Natural killer cell (primary cell): ENCODE data around the gene CRELD1. TPM values are rescaled to one million over a fixed set of nuclear protein-coding genes. Genes with fewer than 3 reads are reported as not detected.

ENCODE experiments used
- ATAC-seq, 3 donors: fragments of 150-1000 bp in 2 of 3; fragments of 200-7000 bp in 1 of 3; cut with Tn5 transposase; 1 replicate in 1 of 3; 2 replicates in 2 of 3; pipeline ENCODE4 v1.10.0; 2021; ENCODE audit warnings: mild to moderate bottlenecking in 2 of 3, moderate library complexity in 2 of 3
- DNase-seq, 2 donors: peaks; one replicate each; pipeline versions ENCODE4 v3.0.0 to v3.0.0-alpha.2; 2013 to 2021; ENCODE audit warnings: mixed read lengths in 1 of 2
- H3K27ac ChIP-seq: one replicate; pipeline ENCODE4 v1.5.1; 2013; ENCODE audit warnings: mild to moderate bottlenecking, low read length
- H3K27me3 ChIP-seq: one replicate; pipeline ENCODE4 v1.6.1; 2013; ENCODE audit warnings: low read length; ENCODE audit not compliant: control insufficient read depth, insufficient read depth
- H3K36me3 ChIP-seq: one replicate; pipeline ENCODE4 v1.6.1; 2013; ENCODE audit warnings: low read length; ENCODE audit not compliant: control insufficient read depth, insufficient read depth
- H3K4me1 ChIP-seq: one replicate; pipeline ENCODE4 v1.6.1; 2013; ENCODE audit warnings: low read length; ENCODE audit not compliant: control insufficient read depth, insufficient read depth
- H3K4me3 ChIP-seq: one replicate; pipeline ENCODE4 v1.5.1; 2013; ENCODE audit warnings: low read length
- H3K9me3 ChIP-seq: one replicate; pipeline ENCODE4 v1.6.1; 2013; ENCODE audit warnings: low read length; ENCODE audit not compliant: control insufficient read depth, insufficient read depth
- H3K27ac Mint-ChIP-seq, 2 donors: one replicate each; pipeline ENCODE4 v1.8.0; 2022; ENCODE audit warnings: mild to moderate bottlenecking in 2 of 2, mixed read lengths in 2 of 2, moderate library complexity in 1 of 2
- H3K27me3 Mint-ChIP-seq, 2 donors: one replicate each; pipeline ENCODE4 v1.8.0; 2022; ENCODE audit warnings: low read depth in 2 of 2, mixed read lengths in 2 of 2
- H3K36me3 Mint-ChIP-seq: one replicate; pipeline ENCODE4 v1.8.0; 2022; ENCODE audit warnings: mixed read lengths
- H3K4me1 Mint-ChIP-seq, 2 donors: one replicate each; pipeline ENCODE4 v1.8.0; 2022; ENCODE audit warnings: mixed read lengths in 2 of 2
- H3K4me3 Mint-ChIP-seq: one replicate; pipeline ENCODE4 v1.8.0; 2022; ENCODE audit warnings: mild to moderate bottlenecking, moderate library complexity, mixed read lengths
- H3K9me3 Mint-ChIP-seq, 2 donors: one replicate each; pipeline ENCODE4 v1.8.0; 2022; ENCODE audit warnings: mixed read lengths in 2 of 2
- CTCF ChIP-seq: fragments of 200-600 bp; IDR thresholded peaks from one replicate; pipeline ENCODE4 v1.8.0; 2022; ENCODE audit warnings: antibody characterized with exemption
- WGBS: methylation state at CpG from one replicate; pipeline ENCODE4 v1.1.7; 2013; ENCODE audit warnings: missing lambda C conversion rate; ENCODE audit not compliant: insufficient coverage; 5-methylcytosine and 5-hydroxymethylcytosine counted together
- intact Hi-C: fragments of 100-400 bp; cut with micrococcal nuclease; formaldehyde crosslinking; loops from one replicate; pipeline ENCODE4 v1.14.2; 2022
- total RNA-seq, 4 donors: library from RNA; stranded (reverse); fragments of 120-200 nt in 1 of 4; gene quantifications; one replicate each; pipeline versions ENCODE4 v1.2.3 to v1.2.4, GENCODE V29; 2013 to 2022

Gene CRELD1
- total RNA-seq, 3 donors from 2014 or later (not counting 1 experiment from before 2014, with no cell fraction given) = 29.1 to 35.6 (median 32.9) TPM

DNA sequence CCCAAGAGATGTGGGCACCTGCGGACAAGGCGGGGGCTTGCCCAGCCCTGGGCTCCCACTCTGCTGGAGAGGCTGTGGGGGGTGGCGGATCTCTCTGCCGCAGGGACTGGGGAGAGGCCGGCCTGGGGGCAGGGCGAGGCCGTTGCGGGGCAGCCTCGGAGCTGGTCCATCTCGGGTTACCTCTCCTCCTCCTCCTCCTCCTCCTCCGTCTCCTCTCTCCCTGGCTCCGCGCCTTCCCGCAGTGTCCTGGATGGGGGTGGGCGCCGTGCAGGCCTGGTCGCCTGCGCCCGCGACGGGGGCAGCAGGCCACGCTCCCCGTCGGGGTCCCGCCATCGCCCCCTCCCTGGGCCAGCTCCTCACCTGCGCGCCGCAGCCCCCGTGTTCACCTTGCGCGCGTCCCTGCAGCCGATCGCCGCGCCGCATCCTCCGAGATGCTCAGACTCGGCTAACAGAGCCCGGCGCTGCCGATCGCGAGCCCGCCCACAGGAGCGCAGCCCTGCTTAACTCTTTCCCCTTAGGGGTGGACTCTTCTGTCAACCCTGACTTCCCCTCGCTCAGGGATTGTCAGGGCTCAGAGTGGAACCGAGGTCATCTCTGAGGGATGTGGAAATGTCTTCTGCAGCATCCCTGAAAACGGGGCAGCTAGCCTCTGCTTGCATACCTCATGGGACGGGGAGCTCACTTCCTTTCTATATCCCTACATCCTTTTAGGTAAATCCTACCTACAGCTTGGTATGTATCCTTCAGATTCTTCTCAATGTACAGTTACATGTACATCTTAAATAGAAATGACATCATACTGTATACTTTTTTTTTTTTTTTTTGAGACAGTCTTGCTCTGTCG lies 18.6 kb downstream of the CRELD1 start, which contains the start of gene PRRT3:
Gene PRRT3, minus strand, starts transcription at position 447 of the 844 bp plus-strand sequence. CDS start 2,293 bp downstream, outside the sequence.
- no peaks in the 10 kb centered on the region for H3K9me3 ChIP-seq
- DNase-seq = peak; percentile 31 to 71
- peaks cover 14% of the 10 kb centered on the region for H3K4me1 ChIP-seq
- Mint-ChIP-seq H3K36me3 (no peaks in the 10 kb centered on the region), H3K27me3 (no peaks in the 10 kb centered on the region), H3K9me3 (no peaks in the 10 kb centered on the region), H3K27ac (peak within 1 kb of the TSS in 1 of 2 donors; percentile 74), H3K4me3 (peak within 1 kb of the TSS; percentile 92), H3K4me1 (peaks cover 17 to 19% of the 10 kb centered on the region in 2 donors)
- no peaks in the 10 kb centered on the region for H3K36me3 ChIP-seq
- TF ChIP-seq CTCF = no peak
- 3% methylated on average over 48 of the region's 52 CpGs for WGBS
- peak within 1 kb of the TSS; percentile 35 for H3K4me3 ChIP-seq
- intact Hi-C loops = no loop called here
- peak; percentile 79 to 93 (median 90) for ATAC-seq
- H3K27me3 ChIP-seq = no peaks in the 10 kb centered on the region
- H3K27ac ChIP-seq = no peak within 1 kb of the TSS

DNA sequence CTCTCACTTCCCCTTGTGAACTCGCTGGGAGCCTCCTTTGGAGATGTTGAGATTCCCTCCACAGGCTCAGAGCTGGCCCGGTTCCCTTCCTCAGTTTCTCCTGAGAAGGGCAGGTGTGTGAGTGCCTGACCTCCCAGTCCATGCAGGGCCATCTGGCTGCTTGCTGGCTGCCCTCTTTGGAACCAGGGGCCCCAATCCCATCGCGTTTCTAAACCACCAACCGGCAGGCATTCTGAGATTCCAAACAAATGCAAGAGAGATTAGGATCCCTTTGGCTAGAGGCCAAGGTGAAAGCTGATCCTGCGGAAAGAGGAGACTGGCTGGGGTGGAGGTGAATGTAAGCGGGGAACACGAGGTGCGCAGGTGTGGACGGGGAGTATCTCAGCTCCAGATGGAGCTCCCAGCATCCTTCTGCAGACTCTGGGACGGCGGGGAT lies 21.5 kb downstream of the CRELD1 start:
- TF ChIP-seq CTCF = no peak
- H3K36me3 Mint-ChIP-seq = no peaks in the 10 kb centered on the region
- no peaks in the 10 kb centered on the region for H3K9me3 ChIP-seq
- no peak for DNase-seq
- no peaks in the 10 kb centered on the region for H3K27me3 Mint-ChIP-seq
- no peak overlapping the region for H3K27ac ChIP-seq
- no peak for ATAC-seq
- no peak overlapping the region for H3K4me3 ChIP-seq
- intact Hi-C loops = no loop called here
- no peak overlapping the region for H3K27ac Mint-ChIP-seq
- 92% methylated on average over 12 of the region's 12 CpGs for WGBS
- no peaks in the 10 kb centered on the region for H3K36me3 ChIP-seq
- H3K9me3 Mint-ChIP-seq = no peaks in the 10 kb centered on the region
- H3K4me1 ChIP-seq = peaks cover 14% of the 10 kb centered on the region
- peaks cover 17 to 19% of the 10 kb centered on the region in 2 donors for H3K4me1 Mint-ChIP-seq
- H3K27me3 ChIP-seq = no peaks in the 10 kb centered on the region
- no peak overlapping the region for H3K4me3 Mint-ChIP-seq

DNA sequence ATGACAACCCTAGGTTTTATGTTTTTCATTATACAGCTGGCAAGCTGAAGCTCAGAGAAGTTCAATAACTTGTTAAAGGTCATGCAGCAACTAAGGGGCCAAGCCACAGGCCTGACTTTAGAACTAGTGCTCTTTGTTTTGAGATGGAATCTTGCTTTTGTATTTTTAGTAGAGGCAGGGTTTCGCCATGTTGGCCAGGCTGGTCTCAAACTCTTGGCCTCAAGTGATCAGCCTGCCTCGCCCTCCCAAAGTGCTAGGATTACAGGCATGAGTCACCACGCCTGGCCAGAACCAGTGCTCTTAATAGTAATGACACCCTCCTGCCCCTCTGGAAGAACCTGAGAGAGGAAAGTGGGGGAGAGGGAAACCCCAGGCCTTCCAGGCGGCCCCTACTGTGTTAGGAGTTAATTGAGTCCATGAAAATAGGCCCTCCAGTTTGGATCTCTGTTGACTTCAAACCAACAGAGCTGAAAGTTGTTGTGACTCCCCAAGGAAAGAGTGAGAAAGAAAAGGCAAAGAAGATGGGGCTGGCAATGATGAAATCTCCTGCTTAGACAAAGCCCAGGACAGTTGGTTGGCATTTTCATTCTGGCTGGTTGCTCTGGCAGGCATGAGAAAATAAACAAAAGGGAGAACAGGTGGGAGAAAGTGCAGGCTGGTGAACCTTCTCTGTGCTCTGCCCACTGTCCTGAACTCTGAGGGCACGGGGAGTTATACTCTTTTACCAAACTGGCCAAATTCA lies 22.1 kb downstream of the CRELD1 start:
- H3K4me1 ChIP-seq = peaks cover 14% of the 10 kb centered on the region
- no peaks in the 10 kb centered on the region for H3K36me3 ChIP-seq
- H3K27me3 ChIP-seq = no peaks in the 10 kb centered on the region
- Mint-ChIP-seq H3K9me3 (no peaks in the 10 kb centered on the region), H3K4me3 (no peak overlapping the region), H3K27ac (no peak overlapping the region), H3K27me3 (no peaks in the 10 kb centered on the region), H3K36me3 (no peaks in the 10 kb centered on the region), H3K4me1 (peaks cover 17 to 19% of the 10 kb centered on the region in 2 donors)
- intact Hi-C loops = no loop called here
- no peaks in the 10 kb centered on the region for H3K9me3 ChIP-seq
- ATAC-seq (no peak), DNase-seq (no peak)
- no peak for TF ChIP-seq CTCF
- H3K4me3 ChIP-seq = no peak overlapping the region
- WGBS = 95% methylated on average over 4 of the region's 5 CpGs
- no peak overlapping the region for H3K27ac ChIP-seq
